ENCODE measurements around the gene SPTLC3. TPM values are rescaled to one million over a fixed set of nuclear protein-coding genes. Genes with fewer than 3 reads are reported as not detected.

The SPTLC3 gene
- total and polyA plus RNA-seq, 2 of the 13 experiments (the other 11 are each of a cell fraction or from before 2014, with no cell fraction given) = 20.5 to 95.6 TPM

GRCh38 chr20:12999201-12999600 is 9.6 kb upstream of the SPTLC3 start:
- WGBS (ENCODE audit: low lambda C conversion rate) = 42% methylated on average over 3 of the region's 3 CpGs
- CTCF ChIA-PET (ENCODE audit: low intra/inter-chr PET ratio, low total read pairs) = no interaction called here
- intact Hi-C loops (cut with micrococcal nuclease; ENCODE audit: unreplicated experiment) = no loop called here
- TF ChIP-seq RBFOX2 (IDR thresholded peaks at IDR 0.05; ENCODE audit: low read depth, low read length) (no peak), ZNF629 (CRISPR knock-in tag; conservative IDR thresholded peaks at IDR 0.05) (peak; percentile 80), ATF7-NPFF (CRISPR knock-in tag; IDR thresholded peaks at IDR 0.05; ENCODE audit: low read depth) (no peak), GATA4 (IDR thresholded peaks at IDR 0.05; ENCODE audit: borderline replicate concordance, low read depth) (0 out of 2 replicates have a peak, but pooled peaks have one; percentile 15), HOMEZ (CRISPR knock-in tag; IDR thresholded peaks at IDR 0.05; ENCODE audit: low read depth) (peak; percentile 31; the same call in 1 of the 2 replicates), ZMYM2 (CRISPR knock-in tag; IDR thresholded peaks at IDR 0.05) (peak; percentile 65; the same call in 1 of the 2 replicates), SOX13 (IDR thresholded peaks at IDR 0.05) (no peak), SOX13 (CRISPR knock-in tag; conservative IDR thresholded peaks at IDR 0.05 in 1 of 2, IDR thresholded peaks at IDR 0.05 in 1 of 2) (peak in 1 of 2 experiments; percentile 50; a peak in 1 of 4 replicates), ZNF367 (CRISPR knock-in tag; IDR thresholded peaks at IDR 0.05; ENCODE audit: borderline replicate concordance) (no peak), EP300 (IDR thresholded peaks at IDR 0.05; ENCODE audit: low read depth in 2 of 2, low read length in 2 of 2) (peak in 1 of 2 experiments; percentile 57; a peak in 1 of 4 replicates), EP300 (CRISPR knock-in tag; IDR thresholded peaks at IDR 0.05; ENCODE audit: borderline replicate concordance) (no peak), RCOR2 (CRISPR knock-in tag; IDR thresholded peaks at IDR 0.05) (peak; percentile 31; the same call in 1 of the 2 replicates), FOXA3 (CRISPR knock-in tag; IDR thresholded peaks at IDR 0.05) (peak; percentile 72; the same call in 1 of the 2 replicates), AHDC1 (CRISPR knock-in tag; IDR thresholded peaks at IDR 0.05; ENCODE audit: borderline replicate concordance) (peak; percentile 40; the same call in 1 of the 2 replicates), FOXP4 (CRISPR knock-in tag; IDR thresholded peaks at IDR 0.05) (peak; percentile 52), ZNF3 (CRISPR knock-in tag; IDR thresholded peaks at IDR 0.05) (peak; percentile 94), TOE1 (CRISPR knock-in tag; IDR thresholded peaks at IDR 0.05) (0 out of 2 replicates have a peak, but pooled peaks have one; percentile 51)

More at GRCh38 chr20:12999201-12999600, 9.6 kb upstream of the SPTLC3 start:
- BruUV-seq (replicated peaks) = no TSS peak
- no peaks in the 10 kb centered on the region for H3K9me3 ChIP-seq (ENCODE audit: low read length)
- DNase-seq (ENCODE audit: low spot score) (peak; percentile 53), FAIRE-seq (no peak), ATAC-seq (peak; percentile 95)
- H3K4me2 ChIP-seq (ENCODE audit: low read depth, low read length) = peak overlapping the region; percentile 32
- no peaks in the 10 kb centered on the region for H3K27me3 ChIP-seq (ENCODE audit: control insufficient read depth in 1 of 2, insufficient read depth in 2 of 2, low read length in 2 of 2)
- H3K4me3 ChIP-seq (replicated peaks in 1 of 3; ENCODE audit: insufficient read depth in 1 of 3, low read depth in 2 of 3, low read length in 3 of 3) = no peak overlapping the region; a peak in 1 of 6 replicates
- H3K27ac ChIP-seq (ENCODE audit: extremely low read length, insufficient read depth, low read length) = no peak overlapping the region
- no peak overlapping the region for H2AFZ ChIP-seq (ENCODE audit: low read length)
- H4K20me1 ChIP-seq (ENCODE audit: insufficient read depth, low read length) = no peaks in the 10 kb centered on the region
- no peaks in the 10 kb centered on the region for H3K36me3 ChIP-seq (replicated peaks in 1 of 2; ENCODE audit: control insufficient read depth in 1 of 2, insufficient read depth in 2 of 2, low read length in 2 of 2)
- in situ Hi-C loops (cut with HindIII; ENCODE audit: extremely low pct_ligation_motif_present, low pct_unique_long_range_greater_than_20kb) = no loop called here
- H3K79me2 ChIP-seq (ENCODE audit: insufficient read depth, low read length) = no peaks in the 10 kb centered on the region
- POLR2A ChIA-PET = no interaction called here
- no peak overlapping the region for H3K9ac ChIP-seq (ENCODE audit: insufficient read depth, low read depth, low read length)
- H3K4me1 ChIP-seq (ENCODE audit: insufficient read depth, low read length) = peaks cover 37% of the 10 kb centered on the region
